Activated T-helper 1 cell treated with anti-CD3 and anti-CD28 coated beads, Interleukin-12 subunit alpha, Interleukin-12 subunit beta, Interleukin-2, Interleukin-4 antibody, amounts not matched to agents 30 ng/mL and 10 ng/mL and 1 ng/mL, durations not matched to agents 14 hours and 24 hours and 36 hours (primary cell): Measurements from ENCODE around the gene RABGGTA. TPM values are rescaled to one million over a fixed set of nuclear protein-coding genes. Genes with fewer than 3 reads are reported as not detected.
"Not testable (repeated sequence)": the region's sequence is repeated elsewhere in the genome, so short reads cannot be mapped to it uniquely, and the experiment has no call there.

Source experiments
- DNase-seq: peaks from one replicate; pipeline ENCODE4 v3.0.0; 2021; ENCODE audit warnings: low spot score
- H3K27ac Mint-ChIP-seq: one replicate; pipeline ENCODE4 v1.8.0; 2021; ENCODE audit warnings: mild to moderate bottlenecking, mixed read lengths
- H3K27me3 Mint-ChIP-seq: one replicate; pipeline ENCODE4 v1.8.0; 2022; ENCODE audit warnings: mild to moderate bottlenecking, moderate library complexity, mixed read lengths; ENCODE audit not compliant: insufficient read depth
- H3K36me3 Mint-ChIP-seq: one replicate; pipeline ENCODE4 v1.8.0; 2021; ENCODE audit warnings: low read depth, mixed read lengths
- H3K4me1 Mint-ChIP-seq: one replicate; pipeline ENCODE4 v1.8.0; 2021; ENCODE audit warnings: low read depth, mixed read lengths
- H3K4me3 Mint-ChIP-seq: one replicate; pipeline ENCODE4 v1.8.0; 2021; ENCODE audit warnings: mild to moderate bottlenecking, moderate library complexity, mixed read lengths
- H3K9me3 Mint-ChIP-seq: one replicate; pipeline ENCODE4 v1.8.0; 2021; ENCODE audit warnings: mixed read lengths
- intact Hi-C: fragments of 100-400 bp; cut with micrococcal nuclease; formaldehyde crosslinking; loops from one replicate; pipeline ENCODE4 v1.15.1; 2024
- total RNA-seq: library from RNA; stranded (reverse); gene quantifications from 2 replicates; pipeline ENCODE4 v1.2.3, GENCODE V29; 2022

Gene RABGGTA
- total RNA-seq, 1 donor from 2014 or later, result 52.2 TPM

- peaks cover 47% of the 10 kb centered on the region for H3K36me3 Mint-ChIP-seq
These were observed 37.0 kb downstream of the RABGGTA start for GRCh38 chr14:24234095-24235005.

GRCh38 chr14:24233538-24233866 lies 37.9 kb downstream of the RABGGTA start:
- DNase-seq, result no peak
- Mint-ChIP-seq H3K27me3 (no peaks in the 10 kb centered on the region), H3K36me3 (peaks cover 41% of the 10 kb centered on the region), H3K4me1 (peaks cover 56% of the 10 kb centered on the region), H3K9me3 (no peaks in the 10 kb centered on the region), H3K27ac (peak overlapping the region; percentile 53), H3K4me3 (peak overlapping the region; percentile 93)
- intact Hi-C loops, result loop anchor here (10.0 kb wide), 1 partner anchor 1139 kb away; the partner anchor contains the start of genes ACIN1 and C14orf119

More at GRCh38 chr14:24234095-24235005, 37.0 kb downstream of the RABGGTA start:
- no peak overlapping the region for H3K27ac Mint-ChIP-seq
- peak overlapping the region; percentile 56 for H3K4me3 Mint-ChIP-seq
- H3K27me3 Mint-ChIP-seq, result no peaks in the 10 kb centered on the region
- intact Hi-C loops, result loop anchor here (10.0 kb wide), 1 partner anchor 1140 kb away; the partner anchor contains the start of genes ACIN1 and C14orf119
- no peak for DNase-seq
- peaks cover 61% of the 10 kb centered on the region for H3K4me1 Mint-ChIP-seq
- no peaks in the 10 kb centered on the region for H3K9me3 Mint-ChIP-seq

- H3K4me1 Mint-ChIP-seq, result peaks cover 50% of the 10 kb centered on the region
- peak within 1 kb of the TSS; percentile 91 for H3K27ac Mint-ChIP-seq
- intact Hi-C loops, result loop anchor here (1.0 to 10.0 kb wide), 12 partner anchors 9 to 1138 kb away; partner anchors contain the start of genes ACIN1, C14orf119, IPO4 and IRF9
- no peak for DNase-seq
- H3K4me3 Mint-ChIP-seq, result peak within 1 kb of the TSS; percentile 93
- no peaks in the 10 kb centered on the region for H3K9me3 Mint-ChIP-seq
- H3K27me3 Mint-ChIP-seq, result no peaks in the 10 kb centered on the region
- peaks cover 35% of the 10 kb centered on the region for H3K36me3 Mint-ChIP-seq
These were observed 38.5 kb downstream of the RABGGTA start, which contains the start of gene GMPR2 for GRCh38 chr14:24232645-24233537. GMPR2 (plus strand) TSS chr14:24232929; CDS start chr14:24233254, 325 bp downstream.

- Mint-ChIP-seq H3K4me1 (peaks cover 50% of the 10 kb centered on the region), H3K36me3 (peaks cover 34% of the 10 kb centered on the region), H3K4me3 (peak within 1 kb of the TSS; percentile 93), H3K27me3 (no peaks in the 10 kb centered on the region), H3K27ac (peak within 1 kb of the TSS; percentile 91), H3K9me3 (no peaks in the 10 kb centered on the region)
- intact Hi-C loops, result loop anchor here (1.0 to 10.0 kb wide), 12 partner anchors 10 to 1137 kb away; partner anchors contain the start of genes ACIN1, C14orf119, IPO4 and IRF9
- peak; percentile 84 for DNase-seq
These were observed 39.2 kb downstream of the RABGGTA start, which contains the start of gene NEDD8 for GRCh38 chr14:24232121-24232644. NEDD8 (minus strand) TSS chr14:24232367; CDS start chr14:24232267, 100 bp downstream.

GRCh38 chr14:24231263-24232120 lies 39.9 kb downstream of the RABGGTA start:
- DNase-seq, result no peak
- Mint-ChIP-seq H3K4me1 (peaks cover 57% of the 10 kb centered on the region), H3K9me3 (no peaks in the 10 kb centered on the region), H3K4me3 (peak overlapping the region; percentile 93), H3K27ac (peak overlapping the region; percentile 91), H3K36me3 (peaks cover 29% of the 10 kb centered on the region), H3K27me3 (no peaks in the 10 kb centered on the region)
- intact Hi-C loops, result loop anchor here (1.0 to 10.0 kb wide), 12 partner anchors 11 to 1137 kb away; partner anchors contain the start of genes ACIN1, C14orf119, IPO4 and IRF9

- peaks cover 44% of the 10 kb centered on the region for H3K4me1 Mint-ChIP-seq
- no peaks in the 10 kb centered on the region for H3K27me3 Mint-ChIP-seq
- no peak overlapping the region for H3K27ac Mint-ChIP-seq
- peaks cover 13% of the 10 kb centered on the region for H3K36me3 Mint-ChIP-seq
- no peak overlapping the region for H3K4me3 Mint-ChIP-seq
- no peaks in the 10 kb centered on the region for H3K9me3 Mint-ChIP-seq
- no peak for DNase-seq
- intact Hi-C loops, result no loop called here
These were observed 42.5 kb downstream of the RABGGTA start for GRCh38 chr14:24228902-24229301.

- intact Hi-C loops, result no loop called here
- DNase-seq, result no peak
- Mint-ChIP-seq H3K9me3 (no peaks in the 10 kb centered on the region), H3K4me3 (no peak overlapping the region), H3K27ac (no peak overlapping the region), H3K36me3 (peaks cover 11% of the 10 kb centered on the region), H3K4me1 (peaks cover 32% of the 10 kb centered on the region), H3K27me3 (no peaks in the 10 kb centered on the region)
These were observed 44.9 kb downstream of the RABGGTA start for GRCh38 chr14:24226473-24226872.

GRCh38 chr14:24224618-24225071 lies 46.8 kb downstream of the RABGGTA start:
- H3K27ac Mint-ChIP-seq, result no peak overlapping the region
- no peaks in the 10 kb centered on the region for H3K27me3 Mint-ChIP-seq

GRCh38 chr14:24222987-24223386 lies 48.4 kb downstream of the RABGGTA start:
- H3K4me3 Mint-ChIP-seq, H3K9me3 Mint-ChIP-seq, DNase-seq, H3K27me3 Mint-ChIP-seq, intact Hi-C loops, H3K27ac Mint-ChIP-seq: not testable (repeated sequence)
- Mint-ChIP-seq H3K4me1 (peaks cover 21% of the 10 kb centered on the region), H3K36me3 (peaks cover 11% of the 10 kb centered on the region)

More at GRCh38 chr14:24224618-24225071, 46.8 kb downstream of the RABGGTA start:
- Mint-ChIP-seq H3K9me3 (no peaks in the 10 kb centered on the region), H3K36me3 (peaks cover 10% of the 10 kb centered on the region), H3K4me1 (peaks cover 25% of the 10 kb centered on the region), H3K4me3 (no peak overlapping the region)
- DNase-seq, result no peak
- intact Hi-C loops, result no loop called here

GRCh38 chr14:24219521-24219920 lies 51.9 kb downstream of the RABGGTA start:
- H3K4me3 Mint-ChIP-seq, result no peak overlapping the region
- H3K36me3 Mint-ChIP-seq, result peaks cover 15% of the 10 kb centered on the region
- H3K27ac Mint-ChIP-seq, result no peak overlapping the region
- H3K9me3 Mint-ChIP-seq, result no peaks in the 10 kb centered on the region
- H3K27me3 Mint-ChIP-seq, result no peaks in the 10 kb centered on the region
- DNase-seq, result no peak
- intact Hi-C loops, result no loop called here
- H3K4me1 Mint-ChIP-seq, result peaks cover 22% of the 10 kb centered on the region

GRCh38 chr14:24219080-24219479 lies 52.3 kb downstream of the RABGGTA start:
- DNase-seq, result no peak
- no peaks in the 10 kb centered on the region for H3K27me3 Mint-ChIP-seq
- H3K9me3 Mint-ChIP-seq, result no peaks in the 10 kb centered on the region
- no peak overlapping the region for H3K4me3 Mint-ChIP-seq
- no peak overlapping the region for H3K27ac Mint-ChIP-seq
- intact Hi-C loops, result no loop called here
- peaks cover 24% of the 10 kb centered on the region for H3K4me1 Mint-ChIP-seq
- H3K36me3 Mint-ChIP-seq, result peaks cover 16% of the 10 kb centered on the region
